Measurements from ENCODE around the gene IL13RA1. TPM values are rescaled to one million over a fixed set of nuclear protein-coding genes. Genes with fewer than 3 reads are reported as not detected.

IL13RA1 gene
- total and polyA plus RNA-seq, 4 donors = 31.2 to 137 (median 44.5) TPM

- Histone ChIP-seq H3K9me3 (ENCODE audit: control insufficient read depth in 4 of 4, low read length in 3 of 4) (no peaks in the 10 kb centered on the region), H3K4me1 (ENCODE audit: control insufficient read depth in 4 of 4, insufficient read depth in 4 of 4, low read length in 3 of 4) (no peaks in the 10 kb centered on the region), H3K36me3 (ENCODE audit: control insufficient read depth in 4 of 4, insufficient read depth in 3 of 4, low read depth in 1 of 4, low read length in 3 of 4) (no peaks in the 10 kb centered on the region), H3K27ac (ENCODE audit: low read depth in 1 of 2, low read length in 2 of 2) (peak overlapping the region; percentile 57 to 79), H3K4me3 (ENCODE audit: low read depth in 1 of 3, low read length in 3 of 3) (peak overlapping the region; percentile 46 to 79 (median 58)), H3K9ac (ENCODE audit: low read depth in 1 of 2, low read length in 2 of 2) (no peak overlapping the region), H3K27me3 (ENCODE audit: control insufficient read depth in 4 of 4, insufficient read depth in 4 of 4, low read length in 3 of 4) (no peaks in the 10 kb centered on the region)
- DNase-seq (ENCODE audit: low spot score) = peak; percentile 78
- TF ChIP-seq YY1 (IDR thresholded peaks at IDR 0.05) (peak; percentile 60), HNF4G (IDR thresholded peaks at IDR 0.05) (peak; percentile 60), JUND (IDR thresholded peaks at IDR 0.05) (no peak), CTCF (IDR thresholded peaks at IDR 0.05; ENCODE audit: low read depth, low read length, missing input control) (peak; percentile 60), SP1 (IDR thresholded peaks at IDR 0.05) (peak; percentile 62), RAD21 (IDR thresholded peaks at IDR 0.05) (peak; percentile 63 to 71), HNF4A (conservative IDR thresholded peaks at IDR 0.05) (peak; percentile 50 to 76), RXRA (IDR thresholded peaks at IDR 0.05) (peak in 1 of 2 donors; percentile 41)
- TF ChIP-seq, protein P1, sequence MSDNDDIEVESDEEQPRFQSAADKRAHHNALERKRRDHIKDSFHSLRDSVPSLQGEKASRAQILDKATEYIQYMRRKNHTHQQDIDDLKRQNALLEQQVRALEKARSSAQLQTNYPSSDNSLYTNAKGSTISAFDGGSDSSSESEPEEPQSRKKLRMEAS (IDR thresholded peaks at IDR 0.05) = no peak
- TF ChIP-seq, protein P2, sequence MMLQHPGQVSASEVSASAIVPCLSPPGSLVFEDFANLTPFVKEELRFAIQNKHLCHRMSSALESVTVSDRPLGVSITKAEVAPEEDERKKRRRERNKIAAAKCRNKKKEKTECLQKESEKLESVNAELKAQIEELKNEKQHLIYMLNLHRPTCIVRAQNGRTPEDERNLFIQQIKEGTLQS (IDR thresholded peaks at IDR 0.05) = no peak
- WGBS = 2% methylated on average over 50 of the region's 50 CpGs
These were observed 112.0 kb downstream of the IL13RA1 start for GRCh38 chrX:118839334-118839958.

Small RNA genes lying within 50 kb of the gene (small RNA-seq; reads per million reads assigned to genes)
- gene RF00566 = not detected

Other genes starting within 250 kb of the IL13RA1 start
- gene DOCK11, start 231.8 kb upstream of the IL13RA1 start, total RNA-seq = 1 to 10 TPM; 4.9 to 9.3 TPM
- gene DOCK11, start 231.8 kb upstream of the IL13RA1 start, polyA plus RNA-seq = 1 to 10 TPM; 1.3 to 2.6 TPM
- gene ZCCHC12, start 96.2 kb downstream of the IL13RA1 start, total RNA-seq = not detected
- gene ZCCHC12, start 96.2 kb downstream of the IL13RA1 start, polyA plus RNA-seq = not detected
- 10 to 100 TPM in 1 of 2 donors, 1 to 10 TPM in 1; 6.7 to 26.7 TPM for gene LONRF3, start 247.0 kb downstream of the IL13RA1 start, total RNA-seq
- 1 to 10 TPM; 2.0 to 4.8 TPM for gene LONRF3, start 247.0 kb downstream of the IL13RA1 start, polyA plus RNA-seq

All from liver (tissue), 10 donors.